HCT116 (cell line): Measurements from ENCODE around the gene TMEM209. TPM values are rescaled to one million over a fixed set of nuclear protein-coding genes. Genes with fewer than 3 reads are reported as not detected.

Source experiments
- ATAC-seq: fragments of 200-7000 bp; cut with Tn5 transposase; 2 replicates; pipeline ENCODE4 v1.9.1; 2020; ENCODE audit warnings: mild to moderate bottlenecking, moderate library complexity
- BruUV-seq: library from RNA; stranded (reverse); fragments of 400-500 nt; replicated peaks from 2 replicates; lab custom pipeline; 2021; lab: Mats Ljungman, UMichigan
- CTCF ChIA-PET: fragments of 300-600 bp; sonication (Branson Sonifier 250); formaldehyde crosslinking; loops from one replicate; lab custom pipeline; 2021; ENCODE audit warnings: antibody characterized with exemption; lab: Charles Lee
- POLR2A ChIA-PET: fragments of 300-600, 350-600 bp; sonication (Branson Sonifier 250); formaldehyde crosslinking; loops from one replicate; lab custom pipeline; 2021; ENCODE audit warnings: antibody characterized with exemption; lab: Charles Lee
- RAD21 ChIA-PET, 2 experiments: fragments of 300-600 bp; sonication (Branson Sonifier 250); formaldehyde crosslinking; loops; one replicate each; lab custom pipeline; 2023; ENCODE audit warnings: low total read pairs in 2 of 2; ENCODE audit not compliant: uncharacterized antibody in 2 of 2, unreplicated experiment in 2 of 2, low non-redundant PET in 1 of 2; lab: Charles Lee
- DNase-seq: peaks from one replicate; pipeline ENCODE4 v3.0.0-alpha.2; 2010; ENCODE audit warnings: low read depth, low spot score
- H2AFZ ChIP-seq: fragments of 200-600 bp; shearing (Covaris generic), sonication (generic); 2 replicates; pipeline ENCODE4 v1.6.1; 2017; ENCODE audit warnings: low read depth, mixed run types, mixed read lengths, antibody characterized with exemption, low read length; ENCODE audit not compliant: poor library complexity, severe bottlenecking
- H3K27ac ChIP-seq: 2 replicates; pipeline ENCODE4 v1.5.1; 2012; ENCODE audit warnings: low read depth, low read length
- H3K27me3 ChIP-seq: fragments of 200-600 bp; sonication (generic); 2 replicates; pipeline ENCODE4 v1.6.1; 2016; ENCODE audit warnings: mixed run types, low read length, mixed read lengths; ENCODE audit not compliant: insufficient read depth
- H3K36me3 ChIP-seq, 2 experiments: fragments of 200-500 bp in 1 of 2; fragments of 200-600 bp in 1 of 2; sonication (Bioruptor generic) in 1 of 2; sonication (generic) in 1 of 2; 2 replicates each; pipeline versions ENCODE4 v1.5.1 to v1.6.1; 2014 to 2016; ENCODE audit warnings: low read length in 2 of 2, inconsistent platforms in 1 of 2, mixed read lengths in 1 of 2, mixed run types in 1 of 2; ENCODE audit not compliant: insufficient read depth in 2 of 2, control insufficient read depth in 1 of 2
- H3K4me1 ChIP-seq, 2 experiments: fragments of 200-600 bp in 1 of 2; sonication (generic) in 1 of 2; 2 replicates each; pipeline versions ENCODE4 v1.5.1 to v1.6.1; 2012 to 2017; ENCODE audit warnings: low read length in 2 of 2, inconsistent platforms in 1 of 2, mild to moderate bottlenecking in 1 of 2, mixed read lengths in 1 of 2, mixed run types in 1 of 2, moderate library complexity in 1 of 2; ENCODE audit not compliant: insufficient read depth in 2 of 2, control insufficient read depth in 1 of 2
- H3K4me2 ChIP-seq: fragments of 200-600 bp; sonication (generic); 2 replicates; pipeline ENCODE4 v1.6.1; 2017; ENCODE audit warnings: mixed run types, low read length, mixed read lengths
- H3K4me3 ChIP-seq, 2 experiments: fragments of 200-600 bp in 1 of 2; sonication (generic) in 1 of 2; replicated peaks in 1 of 2; 2 replicates each; pipeline ENCODE4 v1.5.1; 2011 to 2016; ENCODE audit warnings: low read length in 2 of 2, control low read depth in 1 of 2, low read depth in 1 of 2, mild to moderate bottlenecking in 1 of 2, mixed read lengths in 1 of 2, mixed run types in 1 of 2
- H3K79me2 ChIP-seq: fragments of 200-600 bp; sonication (generic); 2 replicates; pipeline ENCODE4 v1.6.1; 2017; ENCODE audit warnings: mild to moderate bottlenecking, mixed run types, low read length, moderate library complexity, mixed read lengths; ENCODE audit not compliant: insufficient read depth
- H3K9ac ChIP-seq: fragments of 200-600 bp; sonication (generic); 2 replicates; pipeline ENCODE4 v1.6.1; 2016; ENCODE audit warnings: low read length, mixed read lengths
- H3K9me2 ChIP-seq: fragments of 200-600 bp; sonication (generic), shearing (Covaris generic); 2 replicates; pipeline ENCODE4 v1.6.1; 2017; ENCODE audit warnings: mixed run types, mild to moderate bottlenecking, moderate library complexity; ENCODE audit not compliant: insufficient read depth
- H3K9me3 ChIP-seq, 2 experiments: fragments of 200-500 bp in 1 of 2; fragments of 200-600 bp in 1 of 2; sonication (Bioruptor generic) in 1 of 2; sonication (generic) in 1 of 2; 2 replicates each; pipeline ENCODE4 v1.6.1; 2014 to 2017; ENCODE audit warnings: low read length in 2 of 2, mixed read lengths in 2 of 2, inconsistent platforms in 1 of 2, low read depth in 1 of 2, mild to moderate bottlenecking in 1 of 2, mixed run types in 1 of 2, moderate library complexity in 1 of 2; ENCODE audit not compliant: control insufficient read depth in 1 of 2, insufficient read depth in 1 of 2
- H4K20me1 ChIP-seq: fragments of 200-600 bp; sonication (generic), shearing (Covaris generic); 2 replicates; pipeline ENCODE4 v1.6.1; 2017; ENCODE audit warnings: mixed run types, mild to moderate bottlenecking, moderate library complexity; ENCODE audit not compliant: insufficient read depth
- ATF3 ChIP-seq: IDR thresholded peaks from 2 replicates; pipeline ENCODE4 v1.6.1; 2012
- CEBPB ChIP-seq: IDR thresholded peaks from 2 replicates; pipeline ENCODE4 v1.6.1; 2012; ENCODE audit warnings: low read depth
- CTCF ChIP-seq, 3 experiments: fragments of 200-600 bp in 1 of 3; sonication (generic) in 1 of 3; IDR thresholded peaks in 2 of 3; conservative IDR thresholded peaks in 1 of 3; 2 replicates each; pipeline ENCODE4 v1.5.1; 2012 to 2017; ENCODE audit warnings: low read depth in 2 of 3, low read length in 2 of 3, antibody characterized with exemption in 1 of 3, borderline replicate concordance in 1 of 3, control low read depth in 1 of 3, mild to moderate bottlenecking in 1 of 3, mixed read lengths in 1 of 3, mixed run types in 1 of 3, moderate library complexity in 1 of 3; ENCODE audit not compliant: insufficient read depth in 1 of 3
- ELF1 ChIP-seq: IDR thresholded peaks from 2 replicates; pipeline ENCODE4 v1.6.1; 2012; ENCODE audit warnings: low read depth, borderline replicate concordance
- EZH2 ChIP-seq: fragments of 200-600 bp; sonication (generic); IDR thresholded peaks from 2 replicates; pipeline ENCODE4 v1.6.1; 2017; ENCODE audit warnings: antibody characterized with exemption, mixed run types
- EZH2phosphoT487 ChIP-seq: fragments of 200-600 bp; IDR thresholded peaks from 2 replicates; pipeline ENCODE4 v1.6.1; 2018; ENCODE audit warnings: antibody characterized with exemption, borderline replicate concordance
- FOSL1 ChIP-seq: IDR thresholded peaks from 2 replicates; pipeline ENCODE4 v1.6.1; 2012; ENCODE audit warnings: low read depth
- JUND ChIP-seq: IDR thresholded peaks from 2 replicates; pipeline ENCODE4 v1.6.1; 2012
- POLR2AphosphoS5 ChIP-seq: IDR thresholded peaks from 2 replicates; pipeline ENCODE4 v1.6.1; 2011; ENCODE audit warnings: mild to moderate bottlenecking, low read depth, low read length, moderate library complexity
- RAD21 ChIP-seq: IDR thresholded peaks from 2 replicates; pipeline ENCODE4 v1.6.1; 2012; ENCODE audit warnings: low read depth, mild to moderate bottlenecking
- SIN3A ChIP-seq: IDR thresholded peaks from 2 replicates; pipeline ENCODE4 v1.6.1; 2012; ENCODE audit warnings: low read depth
- SRF ChIP-seq: IDR thresholded peaks from 2 replicates; pipeline ENCODE4 v1.6.1; 2012; ENCODE audit warnings: low read depth
- TCF7L2 ChIP-seq: IDR thresholded peaks from 2 replicates; pipeline ENCODE4 v1.7.0; 2011; ENCODE audit warnings: borderline replicate concordance, inconsistent platforms; ENCODE audit not compliant: insufficient read depth, insufficient read length; ENCODE audit errors: extremely low read depth
- YY1 ChIP-seq: IDR thresholded peaks from 2 replicates; pipeline ENCODE4 v1.6.1; 2011; ENCODE audit warnings: low read length, low read depth, moderate library complexity, mild to moderate bottlenecking; ENCODE audit not compliant: insufficient replicate concordance; ENCODE audit errors: extremely low read depth
- ZBTB33 ChIP-seq: IDR thresholded peaks from 2 replicates; pipeline ENCODE4 v1.6.1; 2011; ENCODE audit warnings: mild to moderate bottlenecking, low read length, moderate library complexity; ENCODE audit not compliant: insufficient replicate concordance; ENCODE audit errors: extremely low read depth
- ZFX ChIP-seq: fragments of 450-650 bp; IDR thresholded peaks from 2 replicates; pipeline ENCODE4 v1.6.1; 2017
- ZNF274 ChIP-seq: fragments of 200-500 bp; sonication (Bioruptor generic); IDR thresholded peaks from 2 replicates; pipeline ENCODE4 v1.6.1; 2014; ENCODE audit warnings: mild to moderate bottlenecking, low read depth, low read length, inconsistent platforms
- intact Hi-C: fragments of 100-400 bp; cut with micrococcal nuclease; formaldehyde crosslinking; loops from 2 replicates; pipeline ENCODE4 v1.10.0; 2022
- total RNA-seq: library from RNA; stranded (reverse); gene quantifications from one replicate; pipeline ENCODE4 v1.2.1, GENCODE V29; 2021; ENCODE audit not compliant: unreplicated experiment
- TF ChIP-seq, protein P1 (sequence below): IDR thresholded peaks from 2 replicates; pipeline ENCODE4 v1.6.1; 2012

The TMEM209 gene
- total RNA-seq, 1 experiment from 2014 or later: 35.8 TPM

DNA sequence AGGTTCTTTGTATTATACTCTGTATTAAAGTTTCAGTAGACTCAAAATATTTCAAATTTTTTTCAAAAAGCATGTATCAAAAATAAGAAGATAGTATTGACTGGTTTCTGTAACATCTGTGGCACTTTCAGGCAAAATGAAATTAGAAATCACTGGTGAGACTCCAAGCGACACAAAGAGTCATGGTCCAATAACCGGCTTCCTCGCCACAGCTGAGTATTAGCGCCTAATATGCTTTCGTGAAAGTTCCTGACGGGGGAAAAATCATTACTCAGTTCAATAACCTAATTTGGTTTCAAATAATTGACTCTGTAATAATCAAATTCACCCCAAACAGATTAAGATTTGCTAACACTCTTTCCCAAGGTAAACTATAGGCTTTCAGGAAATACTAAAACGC, 13.4 kb downstream of the TMEM209 start (continued):
- TF ChIP-seq ZBTB33: no peak
- TF ChIP-seq ELF1: no peak

GRCh38 chr7:130189343-130189742, 15.9 kb downstream of the TMEM209 start:
- H3K9me2 ChIP-seq: no peaks in the 10 kb centered on the region
- intact Hi-C loops: no loop called here
- H4K20me1 ChIP-seq: no peaks in the 10 kb centered on the region; the same call in 1 of the 2 replicates
- H3K36me3 ChIP-seq: peaks cover 14 to 35% of the 10 kb centered on the region in 2 experiments; a peak in 2 of 4 replicates
- TF ChIP-seq FOSL1: no peak
- no peak for TF ChIP-seq CTCF (IDR thresholded peaks at IDR 0.05 in 2 of 3, conservative IDR thresholded peaks at IDR 0.05 in 1 of 3; ENCODE audit: borderline replicate concordance in 1 of 3, insufficient read depth in 1 of 3, low read depth in 2 of 3, low read length in 2 of 3)
- no peak for TF ChIP-seq EZH2
- TF ChIP-seq CEBPB: no peak
- no peak for TF ChIP-seq SRF
- no peak for TF ChIP-seq ZBTB33
- TF ChIP-seq ZNF274: no peak
- no peak for TF ChIP-seq ATF3
- TF ChIP-seq YY1: no peak
- no peak for TF ChIP-seq JUND
- TF ChIP-seq POLR2AphosphoS5: no peak
- TF ChIP-seq TCF7L2: no peak
- no peak for TF ChIP-seq SIN3A
- TF ChIP-seq ZFX: no peak
- TF ChIP-seq, protein P1, sequence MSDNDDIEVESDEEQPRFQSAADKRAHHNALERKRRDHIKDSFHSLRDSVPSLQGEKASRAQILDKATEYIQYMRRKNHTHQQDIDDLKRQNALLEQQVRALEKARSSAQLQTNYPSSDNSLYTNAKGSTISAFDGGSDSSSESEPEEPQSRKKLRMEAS: no peak
- TF ChIP-seq RAD21: no peak
- no peak for TF ChIP-seq ELF1
- TF ChIP-seq EZH2phosphoT487: no peak
- CTCF ChIA-PET: no interaction called here
- H3K79me2 ChIP-seq: peaks cover 37% of the 10 kb centered on the region
- no peak overlapping the region for H3K4me2 ChIP-seq
- H3K4me1 ChIP-seq: no peaks in the 10 kb centered on the region
- H3K4me3 ChIP-seq: no peak overlapping the region
- POLR2A ChIA-PET: no interaction called here
- BruUV-seq: no TSS peak
- RAD21 ChIA-PET: no interaction called here
- no peak overlapping the region for H3K9ac ChIP-seq
- no peaks in the 10 kb centered on the region for H3K9me3 ChIP-seq
- H2AFZ ChIP-seq: no peak overlapping the region
- ATAC-seq: no peak
- no peaks in the 10 kb centered on the region for H3K27me3 ChIP-seq
- no peak overlapping the region for H3K27ac ChIP-seq
- DNase-seq: no peak
